RPMI8226 (cell line): ENCODE data around the gene FBXW11.
"Not testable (repeated sequence)": the region's sequence is repeated elsewhere in the genome, so short reads cannot be mapped to it uniquely, and the experiment has no call there.

Experiments
- DNase-seq: peaks from one replicate; pipeline ENCODE4 v3.0.0-alpha.2; 2015

The FBXW11 gene

GRCh38 chr5:171980792-171981191 is 25.6 kb downstream of the FBXW11 start:
- DNase-seq: no peak

- no peak for DNase-seq
These were observed 26.8 kb downstream of the FBXW11 start for GRCh38 chr5:171979606-171980005.

- no peak for DNase-seq
These were observed 27.9 kb downstream of the FBXW11 start for GRCh38 chr5:171978519-171978918.

GRCh38 chr5:171978016-171978415 is 28.4 kb downstream of the FBXW11 start:
- DNase-seq: no peak

- not testable (repeated sequence) for DNase-seq
These were observed 29.0 kb downstream of the FBXW11 start for GRCh38 chr5:171977244-171977950.

- DNase-seq: no peak
These were observed 30.4 kb downstream of the FBXW11 start for GRCh38 chr5:171975877-171976667.

- no peak for DNase-seq
These were observed 31.1 kb downstream of the FBXW11 start for GRCh38 chr5:171975262-171975876.

- no peak for DNase-seq
These were observed 35.6 kb downstream of the FBXW11 start for GRCh38 chr5:171970826-171971225.

GRCh38 chr5:171969288-171969880 is 37.1 kb downstream of the FBXW11 start:
- DNase-seq: no peak

- no peak for DNase-seq
These were observed 37.9 kb downstream of the FBXW11 start for GRCh38 chr5:171968531-171968930.

- no peak for DNase-seq
These were observed 39.5 kb downstream of the FBXW11 start for GRCh38 chr5:171966964-171967363.

- no peak for DNase-seq
These were observed 40.2 kb downstream of the FBXW11 start for GRCh38 chr5:171966270-171966669.

- DNase-seq: no peak
These were observed 40.7 kb downstream of the FBXW11 start for GRCh38 chr5:171965745-171966144.

GRCh38 chr5:171963416-171963815 is 43.0 kb downstream of the FBXW11 start:
- no peak for DNase-seq

- no peak for DNase-seq
These were observed 45.3 kb downstream of the FBXW11 start for GRCh38 chr5:171961117-171961516.

- DNase-seq: no peak
These were observed 48.7 kb downstream of the FBXW11 start for GRCh38 chr5:171957591-171958251.

GRCh38 chr5:171956887-171957495 is 49.4 kb downstream of the FBXW11 start:
- DNase-seq: no peak

GRCh38 chr5:171956314-171956713 is 50.1 kb downstream of the FBXW11 start:
- no peak for DNase-seq

GRCh38 chr5:171955761-171956160 is 50.7 kb downstream of the FBXW11 start:
- no peak for DNase-seq

GRCh38 chr5:171954721-171955120 is 51.7 kb downstream of the FBXW11 start:
- DNase-seq: no peak

GRCh38 chr5:171953860-171954701 is 52.4 kb downstream of the FBXW11 start:
- no peak for DNase-seq

- DNase-seq: no peak
These were observed 54.4 kb downstream of the FBXW11 start for GRCh38 chr5:171952021-171952420.
